H1 (cell line): ENCODE data around the gene HNRNPM. TPM values are rescaled to one million over a fixed set of nuclear protein-coding genes. Genes with fewer than 3 reads are reported as not detected.

Experiments used
- CTCF ChIA-PET: fragments of 300-600 bp; sonication (Branson Sonifier 250); formaldehyde crosslinking; loops from one replicate; lab custom pipeline; 2021; ENCODE audit not compliant: partially characterized antibody; lab: Charles Lee
- POLR2A ChIA-PET: fragments of 300-600 bp; sonication (Branson Sonifier 250); formaldehyde crosslinking; loops from one replicate; lab custom pipeline; 2021; ENCODE audit warnings: inconsistent platforms; ENCODE audit not compliant: partially characterized antibody; lab: Charles Lee
- DNase-seq, 2 experiments: peaks; one replicate each; pipeline versions ENCODE4 v3.0.0 to v3.0.0-alpha.2; 2010 to 2022; ENCODE audit warnings: low spot score in 2 of 2, low read depth in 1 of 2, mixed read lengths in 1 of 2
- FAIRE-seq: peaks from 2 replicates; lab custom pipeline; 2011; peaks lifted over from hg19 to GRCh38; lab: Jason Lieb, UNC
- H2AFZ ChIP-seq: 2 replicates; pipeline ENCODE4 v1.8.1; 2012; ENCODE audit warnings: low read length, inconsistent platforms
- H2AK5ac ChIP-seq: 2 replicates; pipeline ENCODE4 v1.6.1; 2013; ENCODE audit warnings: low read depth, low read length
- H2BK120ac ChIP-seq: replicated peaks from 2 replicates; pipeline ENCODE3; 2013; ENCODE audit warnings: low read depth, low read length, inconsistent platforms
- H2BK12ac ChIP-seq: 2 replicates; pipeline ENCODE4 v1.6.1; 2013; ENCODE audit warnings: low read depth, low read length
- H2BK15ac ChIP-seq: 2 replicates; pipeline ENCODE4 v1.6.1; 2013; ENCODE audit warnings: low read length
- H2BK20ac ChIP-seq: 2 replicates; pipeline ENCODE4 v1.6.1; 2013; ENCODE audit warnings: low read length
- H2BK5ac ChIP-seq: 2 replicates; pipeline ENCODE4 v1.6.1; 2013; ENCODE audit warnings: low read depth, low read length
- H3K14ac ChIP-seq: 2 replicates; pipeline ENCODE4 v1.6.1; 2013; ENCODE audit warnings: inconsistent platforms; ENCODE audit not compliant: insufficient read length
- H3K18ac ChIP-seq: 2 replicates; pipeline ENCODE4 v1.6.1; 2013; ENCODE audit warnings: low read length; ENCODE audit errors: extremely low read depth
- H3K23ac ChIP-seq: 2 replicates; pipeline ENCODE4 v1.6.1; 2013; ENCODE audit warnings: inconsistent platforms; ENCODE audit not compliant: insufficient read length
- H3K23me2 ChIP-seq: 2 replicates; pipeline ENCODE4 v1.6.1; 2013; ENCODE audit warnings: low read depth, low read length
- H3K27ac ChIP-seq: 2 replicates; pipeline ENCODE4 v1.6.1; 2011; ENCODE audit warnings: low read depth, low read length, inconsistent platforms
- H3K27me3 ChIP-seq, 4 experiments: replicated peaks in 1 of 4; 1 replicate in 1 of 4; 2 replicates in 3 of 4; pipeline versions ENCODE4 v1.6.1 to v1.8.1; 2011 to 2013; ENCODE audit warnings: low read length in 3 of 4, mild to moderate bottlenecking in 3 of 4, inconsistent platforms in 2 of 4, mixed read lengths in 2 of 4, moderate library complexity in 1 of 4; ENCODE audit not compliant: control insufficient read depth in 3 of 4, insufficient read depth in 3 of 4; ENCODE audit errors: extremely low read depth in 1 of 4
- H3K36me3 ChIP-seq, 4 experiments: 2 replicates each; pipeline versions ENCODE4 v1.6.1 to v1.8.1; 2011 to 2013; ENCODE audit warnings: mild to moderate bottlenecking in 4 of 4, low read length in 3 of 4, moderate library complexity in 2 of 4, control low read depth in 1 of 4, inconsistent platforms in 1 of 4; ENCODE audit not compliant: insufficient read depth in 4 of 4, control insufficient read depth in 2 of 4
- H3K4ac ChIP-seq: replicated peaks from 2 replicates; pipeline ENCODE3; 2013; ENCODE audit warnings: low read length, low read depth, mixed read lengths, inconsistent platforms; ENCODE audit not compliant: insufficient read length
- H3K4me1 ChIP-seq, 4 experiments: replicated peaks in 1 of 4; 1 replicate in 1 of 4; 2 replicates in 3 of 4; pipeline versions ENCODE4 v1.6.1 to v1.8.1; 2011 to 2013; ENCODE audit warnings: low read length in 3 of 4, inconsistent platforms in 2 of 4, mixed read lengths in 1 of 4; ENCODE audit not compliant: insufficient read depth in 4 of 4, control insufficient read depth in 3 of 4
- H3K4me2 ChIP-seq, 2 experiments: 2 replicates each; pipeline versions ENCODE4 v1.6.1 to v1.8.1; 2011 to 2013; ENCODE audit warnings: low read depth in 2 of 2, low read length in 2 of 2, control low read depth in 1 of 2, inconsistent platforms in 1 of 2, mild to moderate bottlenecking in 1 of 2; ENCODE audit not compliant: insufficient read depth in 1 of 2
- H3K4me3 ChIP-seq, 4 experiments: fragments of 200-600, 300-600 bp in 1 of 4; sonication (generic), shearing (Covaris generic), sonication (Bioruptor Twin) in 1 of 4; 2 replicates each; pipeline versions ENCODE4 v1.5.1 to v1.8.1; 2011 to 2016; ENCODE audit warnings: low read length in 4 of 4, low read depth in 3 of 4, control low read depth in 2 of 4, inconsistent platforms in 2 of 4, mild to moderate bottlenecking in 2 of 4, mixed read lengths in 1 of 4, moderate library complexity in 1 of 4; ENCODE audit not compliant: insufficient read depth in 2 of 4; ENCODE audit errors: extremely low read depth in 1 of 4
- H3K56ac ChIP-seq: replicated peaks from 2 replicates; pipeline ENCODE3; 2013; ENCODE audit warnings: low read depth, mild to moderate bottlenecking, mixed read lengths, low read length, inconsistent platforms; ENCODE audit not compliant: insufficient read length
- H3K79me1 ChIP-seq: 2 replicates; pipeline ENCODE4 v1.6.1; 2013; ENCODE audit warnings: low read depth, low read length, control low read depth
- H3K79me2 ChIP-seq, 2 experiments: 2 replicates each; pipeline versions ENCODE4 v1.6.1 to v1.8.1; 2012 to 2013; ENCODE audit warnings: low read length in 2 of 2, mild to moderate bottlenecking in 2 of 2, inconsistent platforms in 1 of 2; ENCODE audit not compliant: insufficient read depth in 2 of 2, control insufficient read depth in 1 of 2
- H3K9ac ChIP-seq, 4 experiments: replicated peaks in 1 of 4; 1 replicate in 1 of 4; 2 replicates in 3 of 4; pipeline versions ENCODE4 v1.6.1 to v1.8.1; 2011 to 2013; ENCODE audit warnings: low read depth in 3 of 4, low read length in 3 of 4, control low read depth in 2 of 4, mild to moderate bottlenecking in 2 of 4, moderate library complexity in 2 of 4, inconsistent platforms in 1 of 4; ENCODE audit errors: extremely low read depth in 1 of 4
- H3K9me3 ChIP-seq, 2 experiments: 2 replicates each; pipeline versions ENCODE4 v1.6.1 to v1.8.1; 2012 to 2013; ENCODE audit warnings: mild to moderate bottlenecking in 2 of 2, moderate library complexity in 2 of 2, control low read depth in 1 of 2, inconsistent platforms in 1 of 2, low read depth in 1 of 2, low read length in 1 of 2, mixed read lengths in 1 of 2; ENCODE audit not compliant: insufficient read depth in 2 of 2
- H4K20me1 ChIP-seq, 2 experiments: replicated peaks in 1 of 2; 2 replicates each; pipeline versions ENCODE3 to v1.8.1; 2011 to 2013; ENCODE audit warnings: inconsistent platforms in 2 of 2, low read length in 2 of 2, mild to moderate bottlenecking in 1 of 2; ENCODE audit not compliant: insufficient read depth in 2 of 2, control insufficient read depth in 1 of 2
- H4K5ac ChIP-seq: 2 replicates; pipeline ENCODE4 v1.6.1; 2013; ENCODE audit warnings: low read length, low read depth, mixed read lengths, inconsistent platforms; ENCODE audit not compliant: insufficient read length
- H4K8ac ChIP-seq: 2 replicates; pipeline ENCODE4 v1.8.0; 2013; ENCODE audit warnings: mild to moderate bottlenecking, moderate library complexity, low read length, inconsistent platforms; ENCODE audit not compliant: insufficient read depth; ENCODE audit errors: extremely low read depth
- H4K91ac ChIP-seq: replicated peaks from 2 replicates; pipeline ENCODE3; 2013; ENCODE audit warnings: low read length, mixed read lengths, inconsistent platforms; ENCODE audit not compliant: insufficient read length
- BACH1 ChIP-seq: IDR thresholded peaks from 2 replicates; pipeline ENCODE4 v1.6.1; 2012; ENCODE audit warnings: low read length, improper control_type of control experiment
- JUN ChIP-seq: IDR thresholded peaks from 2 replicates; pipeline ENCODE4 v1.6.1; 2011; ENCODE audit warnings: low read depth, mild to moderate bottlenecking, improper control_type of control experiment, low read length
- RBBP5 ChIP-seq: IDR thresholded peaks from 2 replicates; pipeline ENCODE4 v1.7.1; 2012; ENCODE audit warnings: low read depth, mild to moderate bottlenecking, inconsistent platforms, low read length, moderate library complexity, borderline replicate concordance
- RFX5 ChIP-seq: IDR thresholded peaks from 2 replicates; pipeline ENCODE4 v1.6.1; 2011; ENCODE audit warnings: low read depth, low read length, improper control_type of control experiment, borderline replicate concordance
- TAF1 ChIP-seq: IDR thresholded peaks from 2 replicates; pipeline ENCODE4 v1.6.1; 2011; ENCODE audit warnings: mild to moderate bottlenecking, low read depth, low read length
- TEAD4 ChIP-seq: IDR thresholded peaks from 2 replicates; pipeline ENCODE4 v1.6.1; 2012; ENCODE audit warnings: low read depth, low read length, inconsistent platforms, mixed read lengths
- WGBS, 2 experiments: shearing (Covaris generic) in 1 of 2; methylation state at CpG; one replicate each; pipeline versions ENCODE4 v1.1.6 to v1.1.7; 2013 to 2015; ENCODE audit warnings: low lambda C conversion rate in 2 of 2, mixed read lengths in 2 of 2, inconsistent platforms in 1 of 2, low coverage in 1 of 2, missing lambda C conversion rate in 1 of 2; ENCODE audit not compliant: insufficient replicate concordance in 2 of 2, insufficient coverage in 1 of 2, insufficient read length in 1 of 2; ENCODE audit errors: extremely low coverage in 1 of 2, missing lambda C conversion rate in 1 of 2; 5-methylcytosine and 5-hydroxymethylcytosine counted together
- polyA plus RNA-seq, 7 experiments: library from polyadenylated mRNA; depleted of rRNA in 3 of 7; stranded (reverse) in 5 of 7; unstranded in 2 of 7; fragments of >200 nt in 5 of 7; fragments of 200-250 nt in 2 of 7; gene quantifications; 1 replicate in 5 of 7; 2 replicates in 1 of 7; 4 replicates in 1 of 7; pipeline versions ENCODE4 v1.2.1 to v1.2.3, GENCODE V29; 2011 to 2013; ENCODE audit warnings: missing spikeins in 2 of 7, mixed read lengths in 2 of 7
- total RNA-seq: library from RNA; stranded (reverse); fragmentation: NEBNext Ultra II Directional; extraction: Animal tissue kit (Norgen Biotek cat#: 25700); gene quantifications from 2 replicates; pipeline ENCODE4 v1.2.1, GENCODE V29; 2021

The HNRNPM gene
- total and polyA plus RNA-seq, 2 of the 8 experiments (the other 6 are each of a cell fraction or from before 2014, with no cell fraction given), result 375 to 474 TPM

DNA sequence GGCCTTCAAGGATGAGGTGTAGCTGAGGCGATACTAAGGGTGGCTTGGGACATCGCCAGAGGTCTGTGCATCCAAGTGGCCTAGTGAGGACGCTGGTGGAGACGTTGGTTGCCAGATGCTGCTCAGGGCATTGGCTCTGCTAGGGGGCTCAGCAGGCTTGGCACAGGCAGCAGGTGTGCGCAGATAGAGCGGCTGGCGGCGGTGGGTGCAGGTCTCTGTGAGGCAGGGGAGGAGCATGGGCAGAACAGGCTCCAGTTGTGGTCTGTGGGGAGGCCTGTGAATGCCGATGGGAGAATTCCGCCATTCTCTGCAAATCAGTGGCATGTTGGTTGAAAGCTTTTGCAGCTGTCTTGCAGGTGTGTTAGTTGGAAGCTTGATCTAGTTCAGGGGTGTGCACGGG lies 36.4 kb downstream of the HNRNPM start:
- Histone ChIP-seq H2BK20ac (no peak overlapping the region), H3K36me3 (peaks cover 26 to 76% (median 43%) of the 10 kb centered on the region in 4 experiments), H3K56ac (no peak overlapping the region), H4K20me1 (peaks cover 29 to 50% of the 10 kb centered on the region in 2 experiments), H3K79me2 (peaks cover 9 to 73% of the 10 kb centered on the region in 2 experiments; a peak in 3 of 4 replicates), H3K4me2 (no peak overlapping the region), H4K8ac (peak overlapping the region; percentile 28; the same call in 1 of the 2 replicates), H2AFZ (no peak overlapping the region), H3K4ac (no peak overlapping the region), H3K23ac (no peak overlapping the region), H3K4me3 (no peak overlapping the region), H3K18ac (no peak overlapping the region), H2BK120ac (no peak overlapping the region), H3K4me1 (no peaks in the 10 kb centered on the region; a peak in 1 of 7 replicates), H3K9ac (no peak overlapping the region), H2AK5ac (no peak overlapping the region), H2BK15ac (no peak overlapping the region), H3K79me1 (peaks cover 30% of the 10 kb centered on the region), H2BK5ac (peak overlapping the region; percentile 83), H3K14ac (no peak overlapping the region), H3K9me3 (no peaks in the 10 kb centered on the region), H3K23me2 (no peaks in the 10 kb centered on the region; the same call in 1 of the 2 replicates), H4K91ac (no peak overlapping the region), H4K5ac (no peak overlapping the region), H3K27ac (peak overlapping the region; percentile 60; the same call in 1 of the 2 replicates), H3K27me3 (no peaks in the 10 kb centered on the region), H2BK12ac (no peak overlapping the region)
- no peak for TF ChIP-seq BACH1
- TF ChIP-seq RBBP5, result no peak
- no peak for TF ChIP-seq TAF1
- TF ChIP-seq TEAD4, result no peak
- no peak for TF ChIP-seq JUN
- no peak for TF ChIP-seq RFX5
- no peak for FAIRE-seq
- ChIA-PET CTCF (interaction anchor here (0.8 to 2.3 kb wide), 6 partner anchors 24 to 105 kb away, joined by 3 to 5 read pairs (median 4); partner anchors contain the start of gene ZNF414), POLR2A (interaction anchor here (1.1 to 6.4 kb wide), 4 partner anchors 8 to 35 kb away, joined by 3 to 54 read pairs (median 6); partner anchors contain the start of gene HNRNPM)
- WGBS, 2 experiments, result 91% methylated on average over 11 of the region's 11 CpGs; no CpG with 5 or more reads in 1 of the 2 experiments
- no peak for DNase-seq
